Cerebellar cortex (tissue), 1 donor: ENCODE data around the gene CYP2S1.
A peak's percentile ranks its signal among the peaks of the same experiment; 100 is the strongest.
"Not testable (repeated sequence)": the region's sequence is repeated elsewhere in the genome, so short reads cannot be mapped to it uniquely, and the experiment has no call there.

Experiments
- DNase-seq: peaks from one replicate; pipeline ENCODE4 v3.0.0-alpha.2; 2015; ENCODE audit warnings: low spot score

CYP2S1 gene

GRCh38 chr19:41192574-41193429, at the start of gene CYP2S1:
Gene CYP2S1, plus strand, starts transcription at chr19:41193219. Its CDS starts 46 bp downstream, at chr19:41193265.
- no peak for DNase-seq

- peak; percentile 58 for DNase-seq
Measured at GRCh38 chr19:41144403-41144802, 48.6 kb upstream of the CYP2S1 start.

GRCh38 chr19:41149831-41150230, 43.2 kb upstream of the CYP2S1 start:
- no peak for DNase-seq

GRCh38 chr19:41150986-41151385, 42.0 kb upstream of the CYP2S1 start:
- DNase-seq = not testable (repeated sequence)

- DNase-seq = no peak
Measured at GRCh38 chr19:41154060-41154459, 39.0 kb upstream of the CYP2S1 start.

GRCh38 chr19:41156207-41156606, 36.8 kb upstream of the CYP2S1 start:
- DNase-seq = no peak

- DNase-seq = no peak
Measured at GRCh38 chr19:41159881-41160280, 33.1 kb upstream of the CYP2S1 start.

- no peak for DNase-seq
Measured at GRCh38 chr19:41161903-41162302, 31.1 kb upstream of the CYP2S1 start.

GRCh38 chr19:41166944-41167804, 25.8 kb upstream of the CYP2S1 start:
- no peak for DNase-seq

- no peak for DNase-seq
Measured at GRCh38 chr19:41172297-41173164, 20.5 kb upstream of the CYP2S1 start.

GRCh38 chr19:41174297-41174928, 18.6 kb upstream of the CYP2S1 start:
- no peak for DNase-seq

GRCh38 chr19:41175801-41176777, 16.9 kb upstream of the CYP2S1 start:
- no peak for DNase-seq

- DNase-seq = not testable (repeated sequence)
Measured at GRCh38 chr19:41180173-41180572, 12.8 kb upstream of the CYP2S1 start.

GRCh38 chr19:41186971-41187883, 5.8 kb upstream of the CYP2S1 start:
- DNase-seq = no peak

GRCh38 chr19:41187884-41188279, 5.1 kb upstream of the CYP2S1 start:
- no peak for DNase-seq

GRCh38 chr19:41189425-41190065, 3.5 kb upstream of the CYP2S1 start:
- no peak for DNase-seq

- DNase-seq = no peak
Measured at GRCh38 chr19:41193430-41194156, 574 bp downstream of the CYP2S1 start.

- DNase-seq = no peak
Measured at GRCh38 chr19:41194157-41194552, 1.1 kb downstream of the CYP2S1 start.
